Pancreas (tissue), 10 donors: Measurements from ENCODE around the gene MEGF6. TPM values are rescaled to one million over a fixed set of nuclear protein-coding genes. Genes with fewer than 3 reads are reported as not detected.

Experiments
- ATAC-seq, 4 donors: fragments of 200-7000 bp; cut with Tn5 transposase; one replicate each; pipeline versions ENCODE4 v1.8.0 to v1.9.1; 2020; ENCODE audit warnings: mild to moderate bottlenecking in 4 of 4, moderate library complexity in 4 of 4
- DNase-seq, 6 donors: peaks; one replicate each; pipeline ENCODE4 v3.0.0-alpha.2; 2020
- FAIRE-seq: peaks from 2 replicates; lab custom pipeline; 2012; peaks lifted over from hg19 to GRCh38; lab: Jason Lieb, UNC
- H3K27ac ChIP-seq, 4 donors: fragments of 200-600 bp; sonication (generic); 1 replicate in 3 of 4; 2 replicates in 1 of 4; pipeline versions ENCODE4 v1.5.0 to v1.8.0; 2020
- H3K27me3 ChIP-seq, 4 donors: fragments of 200-600 bp; one replicate each; pipeline ENCODE4 v1.8.0; 2021
- H3K36me3 ChIP-seq, 3 donors: fragments of 200-600 bp; sonication (generic) in 1 of 3; one replicate each; pipeline versions ENCODE4 v1.5.0 to v1.8.0; 2020 to 2021
- H3K4me1 ChIP-seq, 3 donors: fragments of 200-600 bp; one replicate each; pipeline ENCODE4 v1.8.0; 2021
- H3K4me3 ChIP-seq, 4 donors: fragments of 200-600 bp; sonication (generic) in 2 of 4; one replicate each; pipeline versions ENCODE4 v1.5.0 to v1.8.0; 2020 to 2021
- H3K9me3 ChIP-seq, 4 donors: fragments of 200-600 bp; one replicate each; pipeline ENCODE4 v1.8.0; 2021
- CTCF ChIP-seq, 4 donors: fragments of 200-600 bp; sonication (generic) in 3 of 4; IDR thresholded peaks; one replicate each; pipeline versions ENCODE4 v1.5.0 to v1.8.0; 2021; ENCODE audit warnings: antibody characterized with exemption in 4 of 4
- whole genome bisulfite sequencing, 2 donors: extraction: QIAGEN DNeasy Blood & Tissue Kit; methylation state at CpG; one replicate each; pipeline ENCODE4 v1.1.7; 2013; 5-methylcytosine and 5-hydroxymethylcytosine counted together
- intact Hi-C, 3 donors: fragments of 100-400 bp; cut with DNase I; formaldehyde crosslinking; loops; one replicate each; pipeline versions ENCODE4 v1.11.1 to v1.14.2; 2022
- polyA plus RNA-seq, 2 donors: library from polyadenylated mRNA; stranded (reverse); fragments of 200-250 nt; gene quantifications; one replicate each; pipeline ENCODE4 v1.2.3, GENCODE V29; 2013
- total RNA-seq, 6 donors: library from RNA; stranded (reverse); fragmentation: NEBNext Ultra II Directional in 4 of 6; extraction: Animal tissue kit (Norgen Biotek cat#: 25700) in 4 of 6; gene quantifications; one replicate each; pipeline versions ENCODE4 v1.2.1 to v1.2.4, GENCODE V29; 2021 to 2023
- donor health status: healthy with polysubstance abuse.
- donor health status: DM: no; HTN: no; CAD: no; lungs with moderate emphysema.
- donor health status: DM: no; HTN: no; CAD: no.
- donor health status: control.
- donor health status: control.
- donor health status: Bipolar disorder and iron deficiency.
- donor health status: DM: yes; HTN: yes; CAD: no.
- donor health status: DM: no; HTN: no; CAD: no.
- donor health status: DM: no; HTN: no; CAD: no.
- donor health status: DM: yes; HTN: yes; CAD: no.

The MEGF6 gene
- total and polyA plus RNA-seq, 8 donors: 2.6 to 20.0 (median 8.4) TPM

- FAIRE-seq: no peak
- no peak for ATAC-seq
- Histone ChIP-seq H3K27me3 (no peaks in the 10 kb centered on the region), H3K4me1 (no peaks in the 10 kb centered on the region), H3K36me3 (no peaks in the 10 kb centered on the region), H3K27ac (no peak overlapping the region), H3K9me3 (no peaks in the 10 kb centered on the region), H3K4me3 (no peak overlapping the region)
- TF ChIP-seq CTCF (IDR thresholded peaks at IDR 0.05): no peak
- DNase-seq: no peak
- intact Hi-C loops: no loop called here
- WGBS, 2 donors: 69 to 75% methylated on average over 20 of the region's 20 CpGs
Observed at GRCh38 chr1:3558036-3558726, 53.1 kb downstream of the MEGF6 start.

GRCh38 chr1:3557366-3557765 lies 53.9 kb downstream of the MEGF6 start:
- DNase-seq (no peak), FAIRE-seq (no peak), ATAC-seq (no peak)
- H3K4me3 ChIP-seq: no peak overlapping the region
- no peak overlapping the region for H3K27ac ChIP-seq
- H3K27me3 ChIP-seq: no peaks in the 10 kb centered on the region
- H3K36me3 ChIP-seq: no peaks in the 10 kb centered on the region
- 49 to 50% methylated on average over 18 of the region's 18 CpGs for WGBS, 2 donors
- TF ChIP-seq CTCF (IDR thresholded peaks at IDR 0.05): no peak
- H3K9me3 ChIP-seq: no peaks in the 10 kb centered on the region
- intact Hi-C loops: no loop called here
- no peaks in the 10 kb centered on the region for H3K4me1 ChIP-seq

GRCh38 chr1:3556336-3556735 lies 55.0 kb downstream of the MEGF6 start:
- H3K36me3 ChIP-seq: no peaks in the 10 kb centered on the region
- intact Hi-C loops: no loop called here
- ATAC-seq (no peak), DNase-seq (no peak), FAIRE-seq (no peak)
- WGBS, 2 donors: 57 to 68% methylated on average over 17 of the region's 17 CpGs
- H3K27me3 ChIP-seq: no peaks in the 10 kb centered on the region
- no peak overlapping the region for H3K27ac ChIP-seq
- no peaks in the 10 kb centered on the region for H3K4me1 ChIP-seq
- no peak for TF ChIP-seq CTCF (IDR thresholded peaks at IDR 0.05)
- H3K4me3 ChIP-seq: no peak overlapping the region
- H3K9me3 ChIP-seq: no peaks in the 10 kb centered on the region

GRCh38 chr1:3555131-3555920 lies 56.0 kb downstream of the MEGF6 start:
- no peaks in the 10 kb centered on the region for H3K9me3 ChIP-seq
- FAIRE-seq: no peak
- no peak overlapping the region for H3K4me3 ChIP-seq
- H3K4me1 ChIP-seq: no peaks in the 10 kb centered on the region
- intact Hi-C loops: no loop called here
- no peak overlapping the region for H3K27ac ChIP-seq
- no peak for ATAC-seq
- whole genome bisulfite sequencing, 2 donors: 66 to 76% methylated on average over 25 of the region's 25 CpGs
- no peaks in the 10 kb centered on the region for H3K36me3 ChIP-seq
- no peak for DNase-seq
- no peaks in the 10 kb centered on the region for H3K27me3 ChIP-seq
- TF ChIP-seq CTCF (IDR thresholded peaks at IDR 0.05): no peak

GRCh38 chr1:3553940-3554223 lies 57.4 kb downstream of the MEGF6 start:
- Histone ChIP-seq H3K36me3 (no peaks in the 10 kb centered on the region), H3K4me1 (no peaks in the 10 kb centered on the region), H3K4me3 (no peak overlapping the region), H3K27me3 (no peaks in the 10 kb centered on the region), H3K9me3 (no peaks in the 10 kb centered on the region), H3K27ac (no peak overlapping the region)
- no peak for TF ChIP-seq CTCF (IDR thresholded peaks at IDR 0.05)
- DNase-seq: no peak
- ATAC-seq: no peak
- WGBS, 2 donors: 66 to 74% methylated on average over 11 of the region's 11 CpGs
- intact Hi-C loops: no loop called here
- no peak for FAIRE-seq
